ENCODE results near the gene TEX13A. TPM values are rescaled to one million over a fixed set of nuclear protein-coding genes. Genes with fewer than 3 reads are reported as not detected.
A peak's percentile ranks its signal among the peaks of the same experiment; 100 is the strongest.

The TEX13A gene
- total and polyA plus RNA-seq, 2 experiments from 2014 or later = not detected

GRCh38 chrX:105210258-105210657 is 10.2 kb downstream of the TEX13A start:
- no peaks in the 10 kb centered on the region for H3K27me3 ChIP-seq
- no peak overlapping the region for H3K4me3 ChIP-seq
- no peak for DNase-seq (ENCODE audit: low read depth in 1 of 2, low spot score in 1 of 2)
- no peak overlapping the region for H3K27ac ChIP-seq
- no peak for TF ChIP-seq CTCF (IDR thresholded peaks at IDR 0.05; ENCODE audit: low read depth, low read length)
- H3K36me3 ChIP-seq = no peaks in the 10 kb centered on the region
- no peaks in the 10 kb centered on the region for H3K4me1 ChIP-seq (ENCODE audit: low read depth)
- H3K9me3 ChIP-seq (ENCODE audit: low read depth) = no peaks in the 10 kb centered on the region

GRCh38 chrX:105209406-105209805 is 11.1 kb downstream of the TEX13A start:
- no peak for DNase-seq (ENCODE audit: low read depth in 1 of 2, low spot score in 1 of 2)
- H3K9me3 ChIP-seq (ENCODE audit: low read depth) = no peaks in the 10 kb centered on the region
- no peaks in the 10 kb centered on the region for H3K36me3 ChIP-seq
- TF ChIP-seq CTCF (IDR thresholded peaks at IDR 0.05; ENCODE audit: low read depth, low read length) = no peak
- H3K4me1 ChIP-seq (ENCODE audit: low read depth) = no peaks in the 10 kb centered on the region
- H3K27me3 ChIP-seq = no peaks in the 10 kb centered on the region
- no peak overlapping the region for H3K4me3 ChIP-seq
- H3K27ac ChIP-seq = no peak overlapping the region

- Histone ChIP-seq H3K27me3 (no peaks in the 10 kb centered on the region), H3K9me3 (ENCODE audit: low read depth) (no peaks in the 10 kb centered on the region), H3K27ac (no peak overlapping the region), H3K4me1 (ENCODE audit: low read depth) (no peaks in the 10 kb centered on the region), H3K4me3 (no peak overlapping the region), H3K36me3 (no peaks in the 10 kb centered on the region)
- TF ChIP-seq CTCF (IDR thresholded peaks at IDR 0.05; ENCODE audit: low read depth, low read length) = peak; percentile 51
- peak; percentile 14 to 58 for DNase-seq (ENCODE audit: low read depth in 1 of 2, low spot score in 1 of 2)
These were observed 28.6 kb downstream of the TEX13A start for GRCh38 chrX:105191878-105192277.

GRCh38 chrX:105190252-105190853 is 30.1 kb downstream of the TEX13A start:
- no peaks in the 10 kb centered on the region for H3K36me3 ChIP-seq
- TF ChIP-seq CTCF (IDR thresholded peaks at IDR 0.05; ENCODE audit: low read depth, low read length) = peak; percentile 59
- H3K27ac ChIP-seq = no peak overlapping the region
- H3K4me1 ChIP-seq (ENCODE audit: low read depth) = no peaks in the 10 kb centered on the region
- DNase-seq (ENCODE audit: low read depth in 1 of 2, low spot score in 1 of 2) = peak; percentile 40 to 55
- H3K9me3 ChIP-seq (ENCODE audit: low read depth) = no peaks in the 10 kb centered on the region
- H3K4me3 ChIP-seq = no peak overlapping the region
- no peaks in the 10 kb centered on the region for H3K27me3 ChIP-seq

- DNase-seq (ENCODE audit: low read depth in 1 of 2, low spot score in 1 of 2) = no peak
- Histone ChIP-seq H3K27ac (no peak overlapping the region), H3K4me1 (ENCODE audit: low read depth) (no peaks in the 10 kb centered on the region), H3K4me3 (no peak overlapping the region), H3K36me3 (no peaks in the 10 kb centered on the region), H3K9me3 (ENCODE audit: low read depth) (no peaks in the 10 kb centered on the region), H3K27me3 (no peaks in the 10 kb centered on the region)
- TF ChIP-seq CTCF (IDR thresholded peaks at IDR 0.05; ENCODE audit: low read depth, low read length) = no peak
These were observed 31.4 kb downstream of the TEX13A start for GRCh38 chrX:105189093-105189492.

Data from cardiac muscle cell (in vitro differentiated cells and primary cell).